ENCODE measurements around the gene PAX1. TPM values are rescaled to one million over a fixed set of nuclear protein-coding genes. Genes with fewer than 3 reads are reported as not detected.
A peak's percentile ranks its signal among the peaks of the same experiment; 100 is the strongest.

PAX1 gene
- total RNA-seq, 4 donors from 2014 or later, result 0.19 to 2.0 TPM; not detected in 2

GRCh38 chr20:21681234-21681921 is 24.1 kb upstream of the PAX1 start:
- H3K4me1 ChIP-seq, result peaks cover 0 to 24% (median 6%) of the 10 kb centered on the region in 3 donors
- no peaks in the 10 kb centered on the region for H3K27me3 ChIP-seq
- WGBS, 2 donors, result 50 to 67% methylated on average over 6 to 13 of the region's 14 CpGs
- H3K27ac ChIP-seq, result peak overlapping the region in 2 of 4 donors; percentile 12 to 43
- intact Hi-C loops (cut with DNase I), result no loop called here
- no peak for TF ChIP-seq CTCF (IDR thresholded peaks at IDR 0.05)
- TF ChIP-seq POLR2A (IDR thresholded peaks at IDR 0.05), result no peak
- no peak for DNase-seq
- peak overlapping the region in 1 of 4 donors; percentile 44 for H3K4me3 ChIP-seq
- no peaks in the 10 kb centered on the region for H3K36me3 ChIP-seq
- H3K9me3 ChIP-seq, result no peaks in the 10 kb centered on the region

- H3K4me1 ChIP-seq, result peaks cover 0 to 24% (median 6%) of the 10 kb centered on the region in 3 donors
- no peaks in the 10 kb centered on the region for H3K27me3 ChIP-seq
- intact Hi-C loops (cut with DNase I), result no loop called here
- no peaks in the 10 kb centered on the region for H3K36me3 ChIP-seq
- DNase-seq, result no peak
- H3K4me3 ChIP-seq, result peak overlapping the region in 1 of 4 donors; percentile 44
- TF ChIP-seq POLR2A (IDR thresholded peaks at IDR 0.05) (no peak), CTCF (IDR thresholded peaks at IDR 0.05) (no peak)
- WGBS, 2 donors, result 56 to 63% methylated on average over 10 of the region's 10 CpGs
- H3K27ac ChIP-seq, result peak overlapping the region in 2 of 4 donors; percentile 12 to 43
- H3K9me3 ChIP-seq, result no peaks in the 10 kb centered on the region
Observed at GRCh38 chr20:21681922-21682318, 23.5 kb upstream of the PAX1 start.

GRCh38 chr20:21682521-21682954 is 22.9 kb upstream of the PAX1 start:
- WGBS, 2 donors, result 31 to 43% methylated on average over 5 to 8 of the region's 8 CpGs
- Histone ChIP-seq H3K4me3 (no peak overlapping the region), H3K4me1 (peaks cover 0 to 24% (median 6%) of the 10 kb centered on the region in 3 donors), H3K27me3 (no peaks in the 10 kb centered on the region), H3K36me3 (no peaks in the 10 kb centered on the region), H3K27ac (no peak overlapping the region), H3K9me3 (no peaks in the 10 kb centered on the region)
- intact Hi-C loops (cut with DNase I), result no loop called here
- TF ChIP-seq POLR2A (IDR thresholded peaks at IDR 0.05) (no peak), CTCF (IDR thresholded peaks at IDR 0.05) (no peak)
- DNase-seq, result no peak

- Histone ChIP-seq H3K9me3 (no peaks in the 10 kb centered on the region), H3K4me3 (no peak overlapping the region), H3K27me3 (peaks cover 0 to 5% (median 0%) of the 10 kb centered on the region in 4 donors), H3K36me3 (no peaks in the 10 kb centered on the region), H3K4me1 (peaks cover 0 to 24% (median 6%) of the 10 kb centered on the region in 3 donors), H3K27ac (no peak overlapping the region)
- WGBS, 2 donors, result 49 to 73% methylated on average over 2 to 3 of the region's 3 CpGs
- intact Hi-C loops (cut with DNase I), result no loop called here
- DNase-seq, result no peak
- TF ChIP-seq POLR2A (IDR thresholded peaks at IDR 0.05) (no peak), CTCF (IDR thresholded peaks at IDR 0.05) (no peak)
Observed at GRCh38 chr20:21684671-21685070, 20.8 kb upstream of the PAX1 start.

DNA sequence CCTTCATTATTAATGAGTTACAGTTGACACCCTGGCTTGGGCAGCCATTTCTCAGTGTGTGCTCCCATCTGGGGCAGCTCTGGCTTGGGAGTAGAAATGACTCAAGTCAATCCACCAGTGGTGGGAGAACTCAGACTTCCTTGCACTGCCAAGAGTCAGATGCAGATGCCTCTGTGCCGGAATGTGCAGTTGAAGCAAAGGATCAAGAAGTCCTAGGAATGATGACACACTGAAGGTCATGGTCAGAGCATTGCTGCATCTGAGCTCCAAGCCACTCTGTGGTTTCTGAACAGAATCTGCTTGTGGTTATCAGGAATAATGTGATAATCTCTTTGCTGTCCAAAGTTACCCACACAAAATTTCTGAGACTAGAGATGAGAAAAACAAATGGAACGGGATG is 19.5 kb upstream of the PAX1 start:
- H3K4me3 ChIP-seq, result no peak overlapping the region
- no peak for DNase-seq
- H3K27ac ChIP-seq, result no peak overlapping the region
- H3K36me3 ChIP-seq, result no peaks in the 10 kb centered on the region
- intact Hi-C loops (cut with DNase I), result no loop called here
- TF ChIP-seq CTCF (IDR thresholded peaks at IDR 0.05) (no peak), POLR2A (IDR thresholded peaks at IDR 0.05) (no peak)
- peaks cover 0 to 13% (median 0%) of the 10 kb centered on the region in 4 donors for H3K27me3 ChIP-seq
- 75 to 82% methylated on average over 2 of the region's 2 CpGs for WGBS, 2 donors
- no peaks in the 10 kb centered on the region for H3K9me3 ChIP-seq
- peaks cover 0 to 21% (median 5%) of the 10 kb centered on the region in 3 donors for H3K4me1 ChIP-seq

Data from esophagus squamous epithelium (tissue), 5 donors.